NCI-H187 (cell line): ENCODE data around the gene POU2AF2.
"Not testable (repeated sequence)": the region's sequence is repeated elsewhere in the genome, so short reads cannot be mapped to it uniquely, and the experiment has no call there.

ENCODE experiments used
- DNase-seq, 2 experiments: peaks; one replicate each; lab custom pipeline; 2025; lab: John Stamatoyannopoulos, UW

The POU2AF2 gene

DNA sequence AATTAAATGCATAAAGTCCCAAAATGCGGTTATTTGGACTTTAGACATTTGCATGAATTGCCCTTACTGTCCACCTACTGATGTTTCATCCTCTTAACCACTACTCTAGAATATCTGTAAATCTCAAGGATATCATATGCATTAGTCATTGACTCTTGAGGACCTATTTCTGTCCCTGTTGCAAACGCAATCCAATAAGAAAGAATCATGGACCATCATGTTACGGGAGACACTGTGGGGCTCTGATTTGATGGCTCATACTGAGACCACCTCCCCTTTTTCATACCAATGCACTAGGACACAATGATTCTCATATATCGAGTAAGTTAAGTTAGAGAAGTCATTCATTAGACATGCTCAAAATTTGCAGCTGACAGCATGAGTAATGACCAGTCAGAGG lies 14.4 kb downstream of the POU2AF2 start:
- DNase-seq: no peak

DNA sequence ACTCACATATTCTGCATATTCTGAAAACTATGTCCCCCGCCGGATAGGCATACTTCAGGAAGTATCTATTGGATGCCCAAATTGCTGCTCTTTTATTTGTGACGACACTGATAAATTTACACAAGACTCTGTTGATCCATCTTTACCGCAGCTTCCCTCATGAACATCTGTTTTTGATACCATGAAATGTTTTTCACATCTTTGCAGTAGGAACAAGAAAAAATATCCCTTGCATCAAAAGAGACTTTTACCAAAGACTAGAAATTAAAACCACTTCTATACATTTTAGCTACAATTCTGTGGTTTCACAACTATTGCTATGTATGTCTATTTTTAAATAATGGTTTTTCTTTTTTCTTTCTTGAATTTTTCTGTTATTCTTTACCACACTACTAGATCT lies 15.3 kb downstream of the POU2AF2 start:
- no peak for DNase-seq

GRCh38 chr11:111264646-111265045 lies 19.1 kb downstream of the POU2AF2 start:
- DNase-seq: no peak

DNA sequence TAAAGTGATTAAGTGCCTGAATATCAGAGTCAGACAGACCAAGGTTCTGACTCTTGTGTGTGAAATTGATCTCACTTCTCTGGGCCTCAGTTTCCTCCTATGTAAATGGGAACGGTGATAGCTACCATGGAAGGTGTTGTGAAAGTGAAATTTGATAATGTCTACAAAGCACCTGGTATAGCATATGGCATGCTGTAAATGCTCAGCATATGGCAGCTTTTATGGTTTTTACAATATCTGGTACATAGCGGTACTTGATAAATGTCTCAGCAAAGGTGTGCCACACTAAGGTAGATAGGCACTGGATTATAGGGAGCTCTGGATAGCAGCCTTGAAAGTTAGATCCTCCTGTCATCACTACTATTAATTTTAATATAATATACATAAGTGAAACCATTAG lies 19.9 kb downstream of the POU2AF2 start:
- DNase-seq: no peak

DNA sequence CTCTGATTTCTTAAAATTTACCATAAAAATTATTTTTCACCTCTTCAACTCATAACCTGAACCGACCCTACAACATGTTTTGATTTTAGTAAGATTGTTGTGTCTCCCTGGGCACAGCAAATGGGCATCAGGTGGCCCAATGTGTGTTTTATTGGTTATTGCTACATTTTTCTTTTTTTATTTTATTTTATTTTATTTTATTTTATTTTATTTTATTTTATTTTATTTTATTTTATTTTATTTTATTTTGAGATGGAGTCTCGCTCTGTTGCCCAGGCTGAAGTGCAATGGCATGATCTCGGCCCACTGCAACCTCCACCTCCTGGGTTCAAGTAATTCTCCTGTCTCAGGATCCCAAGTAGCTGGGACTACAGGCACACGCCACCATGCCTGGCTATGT lies 22.8 kb downstream of the POU2AF2 start:
- not testable (repeated sequence) for DNase-seq

DNA sequence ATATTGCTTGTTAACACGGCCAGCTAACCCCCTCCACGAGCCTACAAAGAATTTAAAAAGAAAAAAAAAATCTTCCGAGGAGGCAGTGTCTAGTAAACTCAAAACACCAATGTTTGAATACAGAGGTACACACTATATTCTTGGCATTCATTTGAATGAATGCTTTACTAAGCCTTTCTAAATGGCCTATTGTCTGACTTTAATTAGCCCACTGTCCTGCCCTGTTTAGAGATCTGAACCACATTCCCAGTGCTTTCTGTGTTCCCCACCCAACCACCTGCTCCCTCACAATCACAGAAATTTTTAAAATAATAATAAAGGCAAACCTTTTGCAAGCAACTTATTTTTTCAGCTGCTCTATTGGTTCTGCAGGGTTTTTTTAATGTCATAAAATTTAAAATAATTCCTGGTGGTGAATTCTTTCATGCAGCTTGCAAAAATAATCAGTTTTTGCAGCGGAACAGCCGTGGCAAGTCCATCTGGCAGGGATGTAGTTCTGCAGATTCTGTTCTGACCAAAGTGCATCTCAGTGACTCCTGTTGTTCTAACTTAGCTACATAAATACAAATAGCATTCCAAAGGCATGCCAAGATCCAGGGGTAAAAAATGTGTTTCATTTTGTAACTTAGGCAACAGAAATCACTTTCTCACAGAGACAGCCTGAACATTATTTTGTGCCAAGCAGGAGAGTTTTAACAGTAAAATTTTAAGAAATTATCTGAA lies 23.8 kb downstream of the POU2AF2 start:
- no peak for DNase-seq

DNA sequence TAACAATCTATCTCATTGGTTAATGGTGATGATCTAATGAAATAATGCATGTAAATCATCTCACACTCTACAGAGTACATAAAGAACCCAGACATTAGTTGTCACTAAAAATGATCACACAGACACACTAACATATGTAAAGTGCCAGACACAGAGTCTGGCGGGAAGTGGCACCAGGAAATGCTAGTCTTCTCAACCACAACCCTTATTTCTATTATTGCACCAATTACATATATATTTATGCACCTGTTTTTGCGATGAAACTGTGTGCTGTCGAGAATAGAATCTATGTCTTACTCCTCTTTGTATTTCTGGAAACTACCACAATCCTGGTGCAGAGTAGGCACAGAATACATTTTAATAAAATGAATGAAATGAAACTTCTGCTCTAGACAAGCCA lies 26.9 kb downstream of the POU2AF2 start:
- DNase-seq: no peak

- no peak for DNase-seq
Observed at GRCh38 chr11:111282562-111283075, 37.1 kb downstream of the POU2AF2 start.

- DNase-seq: no peak
Observed at GRCh38 chr11:111283945-111284481, 38.5 kb downstream of the POU2AF2 start.

DNA sequence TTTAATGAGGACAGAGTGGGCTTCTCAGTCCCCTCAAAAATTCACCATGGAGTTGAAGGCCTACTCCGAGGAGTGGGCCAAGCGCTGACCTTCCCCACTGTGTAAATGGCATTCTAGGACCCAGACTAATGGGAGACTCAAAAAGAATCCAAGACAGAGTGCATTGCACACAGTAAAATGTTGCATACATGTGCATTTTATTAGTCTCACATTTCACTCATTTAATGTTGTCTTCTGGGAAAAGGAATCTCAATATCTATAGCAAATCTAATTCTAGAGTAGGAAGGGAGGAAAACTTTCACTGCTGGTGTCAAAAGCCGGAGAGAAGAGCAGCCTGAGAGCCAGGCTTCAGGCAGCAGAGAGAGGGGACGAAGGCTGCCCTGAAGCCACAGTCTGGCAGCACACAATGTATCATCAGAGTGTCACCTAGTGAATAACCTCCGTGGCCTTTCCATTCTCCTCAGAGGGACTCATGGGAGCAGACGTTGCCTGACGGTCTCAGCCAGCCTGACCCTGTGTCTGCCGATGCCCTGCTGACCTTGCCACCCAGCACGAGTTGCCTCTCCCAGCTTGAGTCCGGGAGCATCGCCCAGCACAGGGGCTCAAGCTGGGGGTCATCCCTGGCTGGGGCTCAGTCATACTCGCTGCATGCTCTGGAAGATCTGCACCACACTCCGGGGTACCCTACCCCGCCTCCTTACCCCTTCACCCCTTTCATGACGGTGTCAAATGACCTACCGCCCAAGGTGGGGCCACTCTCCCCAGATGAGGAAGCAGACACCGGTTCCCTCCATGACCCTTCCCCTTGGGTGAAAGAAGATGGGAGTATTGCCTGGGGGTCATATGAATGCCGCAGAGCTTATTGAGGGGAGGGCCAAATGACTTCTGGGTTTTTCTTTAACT lies 39.9 kb downstream of the POU2AF2 start:
- no peak for DNase-seq

DNA sequence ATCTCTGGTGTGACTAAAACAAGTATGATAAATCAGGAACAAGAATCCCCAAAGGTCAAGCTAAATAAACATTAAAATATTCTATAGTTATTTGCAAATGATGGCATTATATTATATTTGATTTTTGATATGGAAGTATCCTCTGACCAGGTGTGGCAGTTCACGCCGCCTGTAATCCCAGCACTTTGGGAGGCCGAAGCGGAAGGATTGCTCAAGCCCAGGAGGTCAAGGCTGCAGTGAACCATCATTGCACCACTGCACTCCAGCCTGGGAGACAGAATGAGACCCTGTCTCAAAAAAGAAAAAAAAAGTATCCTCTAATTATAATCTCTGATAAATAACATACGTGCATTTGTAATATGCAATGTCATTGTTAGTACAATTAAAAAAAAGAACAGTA lies 46.2 kb downstream of the POU2AF2 start:
- DNase-seq: no peak

GRCh38 chr11:111292408-111292807 lies 46.9 kb downstream of the POU2AF2 start:
- not testable (repeated sequence) for DNase-seq

DNA sequence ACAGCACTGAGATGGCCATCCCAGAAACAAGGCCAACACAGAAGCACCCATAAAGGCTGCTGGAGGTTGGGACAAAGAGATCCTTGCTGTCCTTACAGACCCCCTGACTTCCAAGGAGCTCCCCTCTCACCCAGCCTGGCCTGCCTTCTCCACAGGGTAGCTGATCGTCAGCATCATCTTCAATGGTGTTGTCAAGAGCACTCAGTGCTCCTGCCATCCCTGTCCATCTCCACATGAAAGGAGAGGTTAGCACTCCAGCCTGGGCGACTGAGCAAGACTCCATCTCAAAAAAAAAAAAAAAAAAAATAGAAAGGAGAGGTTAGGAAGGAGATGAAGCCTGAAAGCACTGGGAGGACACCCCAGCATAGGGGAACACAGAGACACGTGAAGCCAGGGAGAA lies 50.7 kb downstream of the POU2AF2 start:
- no peak for DNase-seq

DNA sequence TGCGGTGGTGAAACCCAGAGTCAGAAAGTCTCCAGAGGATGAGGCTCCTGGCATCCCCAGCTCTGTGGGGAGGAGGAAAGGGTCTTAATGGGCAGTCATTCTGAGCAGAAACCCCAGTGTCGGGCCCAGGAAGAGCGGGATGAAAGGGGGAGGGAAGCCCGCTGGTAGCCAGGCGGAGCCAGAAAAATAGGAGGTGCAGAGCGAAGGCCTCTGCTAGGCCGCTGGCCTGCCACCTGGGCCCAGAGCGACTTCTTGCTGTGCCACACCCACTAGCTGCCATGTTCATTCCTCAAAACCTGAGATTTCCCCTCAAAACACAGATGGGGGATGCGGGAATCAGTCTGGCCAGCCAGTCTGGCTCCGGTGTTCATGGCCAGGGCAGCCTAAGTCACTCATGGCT lies 52.2 kb downstream of the POU2AF2 start:
- no peak for DNase-seq

DNA sequence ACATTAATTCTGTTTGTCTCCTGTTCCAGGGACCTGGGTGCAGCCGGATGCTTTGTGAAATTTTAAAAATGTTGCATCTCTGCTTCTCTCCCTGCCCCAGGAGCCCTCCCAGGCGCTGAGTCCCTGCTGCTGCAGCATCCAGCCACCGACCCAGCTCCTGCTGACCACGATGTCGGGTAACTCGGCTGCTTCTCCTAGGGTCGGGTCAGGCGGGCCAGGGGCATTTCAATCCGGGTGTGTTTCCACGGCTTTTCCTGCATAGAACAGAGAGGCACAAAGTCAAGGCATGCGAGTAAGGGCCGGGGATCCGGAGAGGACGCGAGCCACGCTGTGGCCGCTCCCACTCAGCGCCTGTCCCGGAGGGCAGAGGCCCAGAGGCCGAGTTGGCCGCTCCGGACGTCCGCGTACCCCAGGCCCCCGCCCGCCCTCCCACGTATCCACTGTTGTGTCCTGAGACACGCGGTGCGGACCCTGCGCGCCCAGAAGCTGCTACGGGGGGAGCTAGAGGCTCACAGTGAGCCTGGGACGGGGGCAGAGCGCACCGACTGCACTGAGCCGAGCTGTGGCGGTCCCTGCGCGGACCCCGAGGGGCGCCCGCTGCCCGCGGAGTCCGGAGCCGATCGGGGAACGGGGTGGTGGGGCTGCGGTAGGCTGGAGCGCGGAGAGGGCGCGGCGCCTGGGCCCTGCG lies 53.0 kb downstream of the POU2AF2 start, which contains the start of gene POU2AF3:
Gene POU2AF3 (plus strand): TSS at position 134 of the 688 bp plus-strand sequence. CDS start 36 bp downstream, at position 170.
- DNase-seq: no peak

DNA sequence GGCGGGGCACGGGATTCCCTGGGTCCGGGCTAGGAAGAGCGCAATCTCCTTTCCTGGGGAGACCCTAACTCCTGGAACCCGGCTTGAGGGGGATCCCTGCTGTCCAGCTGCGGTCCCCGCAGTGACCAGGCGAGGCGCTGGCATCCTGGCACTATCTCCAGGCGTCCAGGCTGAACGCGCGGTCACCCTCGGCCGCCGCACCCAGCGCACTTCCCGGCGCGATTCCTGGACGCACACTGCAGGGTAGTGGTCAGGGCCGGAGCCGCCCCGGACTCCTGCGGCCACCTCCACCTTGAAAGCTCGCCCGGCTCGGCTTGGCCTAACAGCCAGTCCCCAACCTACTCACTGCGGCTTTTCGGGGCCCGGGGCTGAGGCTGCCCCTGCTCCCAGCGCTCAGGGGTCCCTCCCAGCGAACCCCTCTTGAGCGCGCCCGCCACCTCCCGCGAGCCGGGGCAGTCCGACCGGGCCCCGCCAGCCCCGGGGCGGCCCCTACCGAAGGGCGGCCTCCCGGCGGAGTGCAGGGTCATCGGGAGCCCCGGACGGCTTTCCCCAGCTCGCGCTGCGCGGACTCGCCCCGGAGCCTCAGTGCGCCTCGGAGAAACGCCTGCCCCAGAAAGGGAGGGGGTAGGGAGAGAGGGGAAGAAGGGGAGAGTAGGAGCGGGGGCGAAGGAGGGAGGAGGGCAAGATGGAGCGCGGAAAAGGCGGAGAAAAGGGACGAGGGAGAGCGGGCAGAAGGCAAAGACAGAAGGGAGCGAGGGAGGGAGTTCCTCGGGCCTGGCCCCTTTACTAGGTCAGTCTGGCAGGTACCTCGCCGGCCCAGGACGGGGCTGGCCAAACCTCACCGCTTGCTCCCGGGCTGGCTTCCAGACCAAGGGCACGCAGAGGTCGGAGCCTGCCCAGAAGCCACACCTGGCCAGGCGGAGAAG lies 53.8 kb downstream of the POU2AF2 start:
- DNase-seq: no peak

DNA sequence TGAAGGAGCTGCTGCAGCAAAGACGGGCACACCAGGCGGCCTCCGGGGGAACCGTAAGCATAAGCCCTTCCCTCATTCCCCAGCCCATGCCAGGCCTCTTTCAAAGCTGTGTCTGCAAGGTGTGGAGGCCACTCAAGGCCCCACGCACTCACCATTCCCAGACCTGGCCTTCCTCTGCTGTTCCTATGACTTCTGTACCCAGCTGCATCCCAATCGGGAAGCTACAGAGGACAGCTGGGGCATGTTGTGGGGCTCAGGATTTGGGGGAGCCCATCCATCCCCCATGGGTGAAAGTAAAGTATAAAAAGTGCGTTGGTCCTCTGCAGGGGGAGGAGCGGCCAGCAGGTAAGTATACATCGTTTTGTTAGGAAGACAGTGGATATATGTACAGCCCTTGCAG lies 55.0 kb downstream of the POU2AF2 start:
- DNase-seq: no peak

DNA sequence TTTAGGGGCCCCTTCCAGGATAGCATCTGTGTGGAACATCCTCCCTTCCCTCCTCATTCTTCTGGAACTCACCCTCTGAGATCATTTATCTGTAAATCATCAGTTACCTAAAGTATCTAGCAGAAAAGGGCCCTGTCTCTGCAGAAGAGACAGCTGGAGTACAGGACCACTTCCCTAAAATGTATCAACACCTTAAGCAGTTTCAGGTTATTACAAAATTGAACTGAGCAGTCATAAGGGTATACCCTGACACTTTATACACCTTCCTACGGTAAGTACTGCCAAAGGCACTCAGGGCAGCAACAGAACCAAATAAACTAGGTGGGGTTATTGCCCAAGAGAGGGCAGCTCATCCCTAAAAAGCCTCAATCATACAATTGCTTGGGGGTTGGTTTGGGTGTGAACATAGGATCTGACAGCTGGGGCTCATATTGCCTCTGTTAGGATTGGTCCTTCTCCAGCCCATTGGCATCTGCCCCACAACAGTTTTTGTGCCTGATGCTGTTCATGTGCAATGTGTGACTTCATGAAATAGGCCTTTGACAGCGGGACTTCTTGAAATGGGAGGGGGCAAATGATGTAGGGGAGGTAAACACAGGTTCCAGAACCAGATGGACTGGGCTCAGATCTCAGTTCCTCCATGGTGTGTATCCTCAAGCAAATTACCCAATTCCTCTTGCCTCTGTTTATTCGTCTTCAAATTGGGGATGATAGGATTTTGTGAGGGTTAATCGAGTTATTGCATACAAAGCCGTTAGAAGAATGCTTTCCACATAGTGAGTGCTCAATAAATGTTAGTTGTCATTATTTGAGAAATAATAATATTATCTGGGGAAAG lies 55.7 kb downstream of the POU2AF2 start:
- no peak for DNase-seq

- no peak for DNase-seq
Observed at GRCh38 chr11:111301842-111302118, 56.3 kb downstream of the POU2AF2 start.

- peak; percentile 52 to 70 for DNase-seq
Observed at GRCh38 chr11:111302298-111302697, 56.8 kb downstream of the POU2AF2 start.
